A673 (cell line): Measurements from ENCODE around the gene MAP4K4.

Experiments used
- CTCF ChIP-seq: fragments of 300-800, 200-600 bp; sonication (generic); conservative IDR thresholded peaks from 2 replicates; pipeline ENCODE4 v1.5.1; 2017; ENCODE audit warnings: low read depth, mild to moderate bottlenecking, antibody characterized with exemption, low read length, moderate library complexity, mixed read lengths
- EZH2 ChIP-seq: fragments of 200-600 bp; sonication (generic); IDR thresholded peaks from 2 replicates; pipeline ENCODE4 v1.6.1; 2017; ENCODE audit warnings: borderline replicate concordance, low read depth, mild to moderate bottlenecking, mixed read lengths, antibody characterized with exemption, low read length; ENCODE audit not compliant: poor library complexity, severe bottlenecking

- TF ChIP-seq EZH2 (no peak), CTCF (no peak)
These were observed 3.4 kb upstream of the MAP4K4 start for GRCh38 chr2:101693991-101694588.
